Caki2 (cell line): ENCODE data around the gene PARP11. TPM values are rescaled to one million over a fixed set of nuclear protein-coding genes. Genes with fewer than 3 reads are reported as not detected.
A peak's percentile ranks its signal among the peaks of the same experiment; 100 is the strongest.

Source experiments
- DNase-seq: peaks from one replicate; pipeline ENCODE4 v3.0.0-alpha.2; 2015; ENCODE audit warnings: low read depth
- in situ Hi-C: cut with HindIII; loops from 2 replicates; pipeline ENCODE4 v1.10.0; 2016; ENCODE audit warnings: low sequenced_read_pairs, low pct_unique_long_range_greater_than_20kb, mixed read lengths
- total RNA-seq: library from RNA; depleted of rRNA; stranded (reverse); fragments of >200 nt; shearing (Covaris generic); gene quantifications from 2 replicates; pipeline ENCODE4 v1.2.3, GENCODE V29; 2014; ENCODE audit warnings: low replicate concordance; rRNA removed

The PARP11 gene
- total RNA-seq = 1.9 and 13.1 TPM in 2 replicates

GRCh38 chr12:3872800-3873636 is at the start of gene PARP11:
Gene PARP11, minus strand, starts transcription at chr12:3873399. Its CDS starts 170 bp downstream, at chr12:3873229.
- DNase-seq = peak; percentile 96
- in situ Hi-C loops = no loop called here

- in situ Hi-C loops = no loop called here
- no peak for DNase-seq
These were observed 48.8 kb upstream of the PARP11 start for GRCh38 chr12:3922033-3922432.

DNA sequence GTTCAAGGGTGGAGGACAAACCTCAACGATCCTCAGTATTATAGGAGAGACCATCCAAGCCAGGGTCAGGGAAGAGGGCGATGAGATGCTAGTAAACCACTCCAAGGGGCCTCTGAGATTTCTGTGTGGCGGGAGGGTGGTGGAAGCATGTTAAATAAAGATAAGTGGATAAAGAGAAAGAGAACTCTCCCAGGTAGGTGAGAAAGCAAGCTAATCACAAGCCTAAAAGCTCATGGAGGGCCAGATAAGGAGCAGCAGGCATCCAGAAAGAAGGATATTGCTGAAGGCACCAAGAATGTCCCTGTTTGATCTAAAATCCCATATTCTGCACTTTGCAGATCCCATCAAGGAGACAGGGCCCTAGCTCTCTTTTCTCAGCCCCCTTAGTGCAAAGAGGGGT is 48.3 kb upstream of the PARP11 start:
- in situ Hi-C loops = no loop called here
- no peak for DNase-seq

DNA sequence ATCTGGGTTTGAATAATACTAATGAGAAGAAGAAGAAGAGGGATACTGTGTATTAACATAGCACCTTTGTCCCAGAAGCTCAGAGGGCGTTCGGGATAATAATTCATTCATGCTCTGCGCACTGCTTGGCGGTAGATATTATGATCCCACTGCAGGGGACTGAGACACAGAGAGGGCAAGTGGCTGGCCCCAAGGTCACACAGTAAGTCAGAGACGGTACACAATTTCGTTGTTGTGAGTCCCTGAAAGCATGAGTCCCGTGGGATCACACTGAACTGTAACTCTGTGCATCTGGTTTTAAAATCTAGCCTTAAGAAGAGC is 47.9 kb upstream of the PARP11 start:
- peak; percentile 4 for DNase-seq

DNA sequence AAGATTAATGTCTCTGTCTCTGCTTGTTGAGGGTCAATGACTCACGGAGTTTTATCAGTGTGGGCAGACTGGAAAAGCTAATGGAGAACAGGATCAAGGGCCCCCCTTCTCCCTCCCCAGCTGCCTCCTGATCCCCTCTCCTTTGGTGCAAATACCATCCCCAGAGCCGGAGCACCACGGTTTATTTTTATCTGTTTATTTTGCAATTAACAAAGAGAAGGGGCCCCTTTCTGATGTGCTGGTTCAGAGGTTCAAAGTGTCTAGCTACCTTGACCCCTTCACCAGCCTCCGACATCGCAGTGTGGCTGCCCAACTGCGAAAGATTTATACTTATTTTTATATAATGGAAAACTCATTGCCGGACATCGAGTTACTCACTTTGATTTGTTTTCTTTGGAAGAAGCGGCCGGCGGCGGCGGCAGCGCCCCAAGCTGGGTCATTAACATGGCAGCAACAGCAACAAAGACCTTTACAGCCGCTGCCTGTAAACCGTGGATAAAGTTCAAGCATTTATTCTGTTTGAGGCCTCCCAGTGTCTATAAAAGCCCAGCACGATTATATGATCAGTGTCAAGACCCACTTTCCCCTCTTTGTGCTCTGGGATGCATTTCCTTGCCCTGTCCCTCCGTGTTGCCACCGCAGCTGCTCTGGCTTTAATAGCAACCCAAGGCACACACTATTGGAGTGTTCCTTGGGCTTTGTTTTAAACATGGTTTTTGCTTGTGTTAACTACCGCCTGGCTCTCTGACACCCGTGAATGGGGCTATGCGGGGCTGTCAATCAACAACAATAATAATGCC is 47.4 kb upstream of the PARP11 start:
- in situ Hi-C loops = no loop called here
- DNase-seq = peak; percentile 79

More for the DNA sequence above, 47.9 kb upstream of the PARP11 start:
- in situ Hi-C loops = no loop called here

- in situ Hi-C loops = no loop called here
- no peak for DNase-seq
These were observed 40.1 kb upstream of the PARP11 start for GRCh38 chr12:3913278-3913677.

DNA sequence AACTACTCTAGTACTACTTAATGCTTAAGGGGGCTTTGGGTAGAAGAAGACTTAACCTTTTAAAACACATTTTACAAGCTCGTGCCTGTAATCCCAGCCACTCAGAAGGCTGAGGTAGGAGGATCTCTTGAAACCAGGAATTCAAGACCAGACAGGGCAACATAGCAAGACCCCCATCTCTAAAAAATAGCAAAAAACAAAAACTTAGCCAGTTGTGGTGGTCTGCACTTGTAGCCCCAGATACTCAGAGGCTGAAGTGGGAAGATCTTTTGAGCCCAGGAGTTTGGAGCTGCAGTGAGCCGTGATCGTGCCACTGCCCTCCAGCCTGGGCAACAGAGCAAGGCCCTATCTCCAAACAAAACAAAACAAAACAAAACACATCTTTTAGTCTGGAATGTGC is 39.7 kb upstream of the PARP11 start:
- in situ Hi-C loops = no loop called here
- no peak for DNase-seq

- in situ Hi-C loops = no loop called here
- DNase-seq = no peak
These were observed 38.2 kb upstream of the PARP11 start for GRCh38 chr12:3911409-3911808.

DNA sequence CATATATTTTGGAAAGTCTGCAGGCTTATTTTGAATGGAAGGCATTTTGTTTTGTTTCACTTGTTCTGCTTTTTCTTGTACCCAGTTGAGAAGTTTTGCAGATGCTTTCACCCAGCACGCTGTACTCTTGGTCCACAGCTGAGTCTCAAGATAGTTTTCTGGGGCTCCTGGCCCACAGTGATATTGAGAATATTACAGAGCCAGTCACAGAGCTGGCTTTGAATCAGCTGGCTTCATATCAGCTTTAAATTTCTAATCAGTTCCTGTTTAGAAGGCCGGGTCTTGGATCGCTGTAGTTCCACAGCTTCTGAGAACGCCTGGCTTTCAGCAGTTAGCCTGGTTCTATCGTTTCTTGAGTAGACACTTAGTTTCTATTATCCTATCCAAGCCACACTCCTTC is 32.5 kb upstream of the PARP11 start:
- no peak for DNase-seq
- in situ Hi-C loops = no loop called here

DNA sequence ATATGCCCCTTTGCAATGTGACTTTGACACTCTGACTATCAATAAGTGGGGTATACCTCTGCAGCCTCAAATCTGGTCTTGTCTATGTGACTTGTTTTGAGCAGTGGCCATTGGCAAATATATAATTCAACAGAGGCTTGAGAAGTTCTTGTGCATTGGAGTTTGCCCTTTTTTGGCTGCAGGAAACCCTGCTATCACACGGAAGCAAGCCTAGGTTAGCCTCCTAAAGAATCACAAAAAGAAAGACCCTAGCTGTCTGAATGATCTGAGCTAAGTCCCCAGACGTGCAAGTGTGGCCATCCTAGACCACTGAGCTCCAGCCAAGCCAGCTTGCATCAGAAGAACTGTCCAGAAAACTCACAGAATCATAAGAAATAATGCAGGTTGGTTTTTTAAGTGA is 31.8 kb upstream of the PARP11 start:
- no peak for DNase-seq

GRCh38 chr12:3902921-3903320 is 29.7 kb upstream of the PARP11 start:
- in situ Hi-C loops = no loop called here
- DNase-seq = no peak

More for the DNA sequence above, 31.8 kb upstream of the PARP11 start:
- in situ Hi-C loops = no loop called here

DNA sequence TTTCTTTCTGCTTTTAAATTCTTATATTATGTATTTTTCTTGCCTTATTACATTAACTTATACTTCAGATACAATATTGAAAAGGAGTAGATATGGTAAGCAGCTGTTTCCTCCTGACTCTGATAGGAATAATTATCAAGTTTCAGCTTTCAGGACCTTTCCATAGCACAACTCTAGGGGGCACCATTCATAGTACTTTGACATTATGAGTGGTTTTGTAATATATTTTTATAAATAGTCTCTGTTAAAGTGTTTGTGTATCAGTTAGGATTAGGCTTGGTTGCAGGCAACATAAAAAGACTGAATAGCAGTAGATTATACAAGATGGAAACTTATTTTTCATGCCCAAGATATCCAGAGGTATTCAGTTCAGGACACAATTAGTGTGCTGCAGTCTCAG is 27.9 kb upstream of the PARP11 start:
- no peak for DNase-seq
- in situ Hi-C loops = no loop called here

GRCh38 chr12:3898756-3899155 is 25.6 kb upstream of the PARP11 start:
- no peak for DNase-seq
- in situ Hi-C loops = loop anchor here (25.0 kb wide), 2 partner anchors 139 to 364 kb away; partner anchors contain the start of gene CCND2

- DNase-seq = no peak
- in situ Hi-C loops = loop anchor here (25.0 kb wide), 2 partner anchors 140 to 365 kb away; partner anchors contain the start of gene CCND2
These were observed 24.3 kb upstream of the PARP11 start for GRCh38 chr12:3897371-3897971.

DNA sequence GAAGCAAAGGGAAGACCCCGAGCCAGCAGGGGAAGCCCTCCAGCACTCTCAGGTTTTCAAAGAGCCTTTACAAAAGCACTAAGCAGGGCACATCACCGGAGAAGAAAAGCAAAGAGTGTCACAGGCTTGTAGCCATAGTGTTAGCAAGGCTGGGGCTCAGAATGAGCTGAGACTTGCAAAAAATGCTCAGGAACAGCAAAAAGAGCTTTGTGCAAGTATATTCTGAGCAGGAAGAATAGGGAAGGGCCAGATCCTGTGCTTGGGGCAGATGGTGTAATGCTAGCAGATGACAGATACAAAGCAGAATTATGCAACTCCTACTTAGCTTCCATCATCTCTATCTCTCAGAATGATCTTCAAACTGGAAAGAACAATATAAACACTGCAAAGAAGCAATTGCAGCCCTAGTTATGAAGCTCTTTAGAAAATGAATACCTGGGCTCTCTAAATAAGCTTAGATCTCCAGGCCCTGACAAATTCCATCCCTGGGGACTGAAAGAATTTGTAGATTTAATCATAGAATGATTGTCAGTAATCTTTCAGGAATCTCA is 23.7 kb upstream of the PARP11 start:
- DNase-seq = no peak
- in situ Hi-C loops = loop anchor here (25.0 kb wide), 2 partner anchors 140 to 365 kb away; partner anchors contain the start of gene CCND2

- no peak for DNase-seq
- in situ Hi-C loops = loop anchor here (25.0 kb wide), 2 partner anchors 141 to 366 kb away; partner anchors contain the start of gene CCND2
These were observed 23.2 kb upstream of the PARP11 start for GRCh38 chr12:3896356-3896755.

GRCh38 chr12:3892631-3893030 is 19.4 kb upstream of the PARP11 start:
- no peak for DNase-seq
- in situ Hi-C loops = loop anchor here (25.0 kb wide), 2 partner anchors 145 to 370 kb away; partner anchors contain the start of gene CCND2

GRCh38 chr12:3891201-3891600 is 18.0 kb upstream of the PARP11 start:
- DNase-seq = no peak
- in situ Hi-C loops = loop anchor here (25.0 kb wide), 2 partner anchors 146 to 371 kb away; partner anchors contain the start of gene CCND2
